HCT116 (cell line): ENCODE data around the gene FBXL19. TPM values are rescaled to one million over a fixed set of nuclear protein-coding genes. Genes with fewer than 3 reads are reported as not detected.

Experiments used
- ATAC-seq: fragments of 200-7000 bp; cut with Tn5 transposase; 2 replicates; pipeline ENCODE4 v1.9.1; 2020; ENCODE audit warnings: mild to moderate bottlenecking, moderate library complexity
- BruUV-seq: library from RNA; stranded (reverse); fragments of 400-500 nt; replicated peaks from 2 replicates; lab custom pipeline; 2021; lab: Mats Ljungman, UMichigan
- CTCF ChIA-PET: fragments of 300-600 bp; sonication (Branson Sonifier 250); formaldehyde crosslinking; loops from one replicate; lab custom pipeline; 2021; ENCODE audit warnings: antibody characterized with exemption; lab: Charles Lee
- POLR2A ChIA-PET: fragments of 300-600, 350-600 bp; sonication (Branson Sonifier 250); formaldehyde crosslinking; loops from one replicate; lab custom pipeline; 2021; ENCODE audit warnings: antibody characterized with exemption; lab: Charles Lee
- RAD21 ChIA-PET, 2 experiments: fragments of 300-600 bp; sonication (Branson Sonifier 250); formaldehyde crosslinking; loops; one replicate each; lab custom pipeline; 2023; ENCODE audit warnings: low total read pairs in 2 of 2; ENCODE audit not compliant: uncharacterized antibody in 2 of 2, unreplicated experiment in 2 of 2, low non-redundant PET in 1 of 2; lab: Charles Lee
- DNase-seq: peaks from one replicate; pipeline ENCODE4 v3.0.0-alpha.2; 2010; ENCODE audit warnings: low read depth, low spot score
- H2AFZ ChIP-seq: fragments of 200-600 bp; shearing (Covaris generic), sonication (generic); 2 replicates; pipeline ENCODE4 v1.6.1; 2017; ENCODE audit warnings: low read depth, mixed run types, mixed read lengths, antibody characterized with exemption, low read length; ENCODE audit not compliant: poor library complexity, severe bottlenecking
- H3K27ac ChIP-seq: 2 replicates; pipeline ENCODE4 v1.5.1; 2012; ENCODE audit warnings: low read depth, low read length
- H3K27me3 ChIP-seq: fragments of 200-600 bp; sonication (generic); 2 replicates; pipeline ENCODE4 v1.6.1; 2016; ENCODE audit warnings: mixed run types, low read length, mixed read lengths; ENCODE audit not compliant: insufficient read depth
- H3K36me3 ChIP-seq, 2 experiments: fragments of 200-500 bp in 1 of 2; fragments of 200-600 bp in 1 of 2; sonication (Bioruptor generic) in 1 of 2; sonication (generic) in 1 of 2; 2 replicates each; pipeline versions ENCODE4 v1.5.1 to v1.6.1; 2014 to 2016; ENCODE audit warnings: low read length in 2 of 2, inconsistent platforms in 1 of 2, mixed read lengths in 1 of 2, mixed run types in 1 of 2; ENCODE audit not compliant: insufficient read depth in 2 of 2, control insufficient read depth in 1 of 2
- H3K4me1 ChIP-seq, 2 experiments: fragments of 200-600 bp in 1 of 2; sonication (generic) in 1 of 2; 2 replicates each; pipeline versions ENCODE4 v1.5.1 to v1.6.1; 2012 to 2017; ENCODE audit warnings: low read length in 2 of 2, inconsistent platforms in 1 of 2, mild to moderate bottlenecking in 1 of 2, mixed read lengths in 1 of 2, mixed run types in 1 of 2, moderate library complexity in 1 of 2; ENCODE audit not compliant: insufficient read depth in 2 of 2, control insufficient read depth in 1 of 2
- H3K4me2 ChIP-seq: fragments of 200-600 bp; sonication (generic); 2 replicates; pipeline ENCODE4 v1.6.1; 2017; ENCODE audit warnings: mixed run types, low read length, mixed read lengths
- H3K4me3 ChIP-seq, 2 experiments: fragments of 200-600 bp in 1 of 2; sonication (generic) in 1 of 2; replicated peaks in 1 of 2; 2 replicates each; pipeline ENCODE4 v1.5.1; 2011 to 2016; ENCODE audit warnings: low read length in 2 of 2, control low read depth in 1 of 2, low read depth in 1 of 2, mild to moderate bottlenecking in 1 of 2, mixed read lengths in 1 of 2, mixed run types in 1 of 2
- H3K79me2 ChIP-seq: fragments of 200-600 bp; sonication (generic); 2 replicates; pipeline ENCODE4 v1.6.1; 2017; ENCODE audit warnings: mild to moderate bottlenecking, mixed run types, low read length, moderate library complexity, mixed read lengths; ENCODE audit not compliant: insufficient read depth
- H3K9ac ChIP-seq: fragments of 200-600 bp; sonication (generic); 2 replicates; pipeline ENCODE4 v1.6.1; 2016; ENCODE audit warnings: low read length, mixed read lengths
- H3K9me2 ChIP-seq: fragments of 200-600 bp; sonication (generic), shearing (Covaris generic); 2 replicates; pipeline ENCODE4 v1.6.1; 2017; ENCODE audit warnings: mixed run types, mild to moderate bottlenecking, moderate library complexity; ENCODE audit not compliant: insufficient read depth
- H3K9me3 ChIP-seq, 2 experiments: fragments of 200-500 bp in 1 of 2; fragments of 200-600 bp in 1 of 2; sonication (Bioruptor generic) in 1 of 2; sonication (generic) in 1 of 2; 2 replicates each; pipeline ENCODE4 v1.6.1; 2014 to 2017; ENCODE audit warnings: low read length in 2 of 2, mixed read lengths in 2 of 2, inconsistent platforms in 1 of 2, low read depth in 1 of 2, mild to moderate bottlenecking in 1 of 2, mixed run types in 1 of 2, moderate library complexity in 1 of 2; ENCODE audit not compliant: control insufficient read depth in 1 of 2, insufficient read depth in 1 of 2
- H4K20me1 ChIP-seq: fragments of 200-600 bp; sonication (generic), shearing (Covaris generic); 2 replicates; pipeline ENCODE4 v1.6.1; 2017; ENCODE audit warnings: mixed run types, mild to moderate bottlenecking, moderate library complexity; ENCODE audit not compliant: insufficient read depth
- EGR1 ChIP-seq: IDR thresholded peaks from 2 replicates; pipeline ENCODE4 v1.6.1; 2012; ENCODE audit warnings: low read depth
- FOSL1 ChIP-seq: IDR thresholded peaks from 2 replicates; pipeline ENCODE4 v1.6.1; 2012; ENCODE audit warnings: low read depth
- JUND ChIP-seq: IDR thresholded peaks from 2 replicates; pipeline ENCODE4 v1.6.1; 2012
- SP1 ChIP-seq: IDR thresholded peaks from 2 replicates; pipeline ENCODE4 v1.6.1; 2012; ENCODE audit warnings: low read depth
- SRF ChIP-seq: IDR thresholded peaks from 2 replicates; pipeline ENCODE4 v1.6.1; 2012; ENCODE audit warnings: low read depth
- YY1 ChIP-seq: IDR thresholded peaks from 2 replicates; pipeline ENCODE4 v1.6.1; 2011; ENCODE audit warnings: low read length, low read depth, moderate library complexity, mild to moderate bottlenecking; ENCODE audit not compliant: insufficient replicate concordance; ENCODE audit errors: extremely low read depth
- ZBTB33 ChIP-seq: IDR thresholded peaks from 2 replicates; pipeline ENCODE4 v1.6.1; 2011; ENCODE audit warnings: mild to moderate bottlenecking, low read length, moderate library complexity; ENCODE audit not compliant: insufficient replicate concordance; ENCODE audit errors: extremely low read depth
- intact Hi-C: fragments of 100-400 bp; cut with micrococcal nuclease; formaldehyde crosslinking; loops from 2 replicates; pipeline ENCODE4 v1.10.0; 2022
- total RNA-seq: library from RNA; stranded (reverse); gene quantifications from one replicate; pipeline ENCODE4 v1.2.1, GENCODE V29; 2021; ENCODE audit not compliant: unreplicated experiment
- TF ChIP-seq, protein P1 (sequence below): IDR thresholded peaks from 2 replicates; pipeline ENCODE4 v1.6.1; 2012; ENCODE audit warnings: low read depth

The FBXL19 gene
- total RNA-seq, 1 experiment from 2014 or later = 45.2 TPM

GRCh38 chr16:30925632-30925987 is 2.2 kb downstream of the FBXL19 start (continued):
- no peak for TF ChIP-seq SRF

- ChIA-PET RAD21 (no interaction called here), CTCF (interaction anchor here (1.7 to 2.0 kb wide), 2 partner anchors 15 to 24 kb away, joined by 5 to 10 read pairs; no protein-coding TSS in a partner anchor), POLR2A (no interaction called here)
- Histone ChIP-seq H3K4me2 (no peak overlapping the region), H3K27me3 (no peaks in the 10 kb centered on the region), H3K36me3 (peaks cover 3 to 14% of the 10 kb centered on the region in 2 experiments), H3K79me2 (peaks cover 10% of the 10 kb centered on the region; the same call in 1 of the 2 replicates), H3K4me1 (peaks cover 11 to 25% of the 10 kb centered on the region in 2 experiments; a peak in 3 of 4 replicates), H3K9ac (no peak overlapping the region), H3K9me2 (no peaks in the 10 kb centered on the region), H3K4me3 (no peak overlapping the region), H3K27ac (peak overlapping the region; percentile 31; the same call in 1 of the 2 replicates), H2AFZ (no peak overlapping the region), H3K9me3 (no peaks in the 10 kb centered on the region), H4K20me1 (no peaks in the 10 kb centered on the region)
- DNase-seq (no peak), ATAC-seq (no peak)
- TF ChIP-seq FOSL1 (no peak), YY1 (no peak), JUND (no peak), ZBTB33 (no peak), SP1 (no peak), EGR1 (no peak)
- TF ChIP-seq, protein P1, sequence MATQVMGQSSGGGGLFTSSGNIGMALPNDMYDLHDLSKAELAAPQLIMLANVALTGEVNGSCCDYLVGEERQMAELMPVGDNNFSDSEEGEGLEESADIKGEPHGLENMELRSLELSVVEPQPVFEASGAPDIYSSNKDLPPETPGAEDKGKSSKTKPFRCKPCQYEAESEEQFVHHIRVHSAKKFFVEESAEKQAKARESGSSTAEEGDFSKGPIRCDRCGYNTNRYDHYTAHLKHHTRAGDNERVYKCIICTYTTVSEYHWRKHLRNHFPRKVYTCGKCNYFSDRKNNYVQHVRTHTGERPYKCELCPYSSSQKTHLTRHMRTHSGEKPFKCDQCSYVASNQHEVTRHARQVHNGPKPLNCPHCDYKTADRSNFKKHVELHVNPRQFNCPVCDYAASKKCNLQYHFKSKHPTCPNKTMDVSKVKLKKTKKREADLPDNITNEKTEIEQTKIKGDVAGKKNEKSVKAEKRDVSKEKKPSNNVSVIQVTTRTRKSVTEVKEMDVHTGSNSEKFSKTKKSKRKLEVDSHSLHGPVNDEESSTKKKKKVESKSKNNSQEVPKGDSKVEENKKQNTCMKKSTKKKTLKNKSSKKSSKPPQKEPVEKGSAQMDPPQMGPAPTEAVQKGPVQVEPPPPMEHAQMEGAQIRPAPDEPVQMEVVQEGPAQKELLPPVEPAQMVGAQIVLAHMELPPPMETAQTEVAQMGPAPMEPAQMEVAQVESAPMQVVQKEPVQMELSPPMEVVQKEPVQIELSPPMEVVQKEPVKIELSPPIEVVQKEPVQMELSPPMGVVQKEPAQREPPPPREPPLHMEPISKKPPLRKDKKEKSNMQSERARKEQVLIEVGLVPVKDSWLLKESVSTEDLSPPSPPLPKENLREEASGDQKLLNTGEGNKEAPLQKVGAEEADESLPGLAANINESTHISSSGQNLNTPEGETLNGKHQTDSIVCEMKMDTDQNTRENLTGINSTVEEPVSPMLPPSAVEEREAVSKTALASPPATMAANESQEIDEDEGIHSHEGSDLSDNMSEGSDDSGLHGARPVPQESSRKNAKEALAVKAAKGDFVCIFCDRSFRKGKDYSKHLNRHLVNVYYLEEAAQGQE = no peak
- intact Hi-C loops = no loop called here
- no TSS peak for BruUV-seq
These were observed 2.8 kb downstream of the FBXL19 start for GRCh38 chr16:30925995-30926811.
